Measurements from ENCODE around the gene GDF2.

GRCh38 chr10:47326927-47327330 lies 4.7 kb downstream of the GDF2 start:
- TF ChIP-seq CTCF (conservative IDR thresholded peaks at IDR 0.05 in 1 of 2, IDR thresholded peaks at IDR 0.05 in 1 of 2; ENCODE audit: extremely low read depth in 1 of 2, insufficient read depth in 1 of 2, low read depth in 1 of 2, low read length in 2 of 2) (no peak), EZH2 (IDR thresholded peaks at IDR 0.05; ENCODE audit: borderline replicate concordance, low read length) (no peak)

Measured in mammary epithelial cell (primary cell).